ENCODE measurements around the gene RPUSD2.
"Not testable (repeated sequence)": the region's sequence is repeated elsewhere in the genome, so short reads cannot be mapped to it uniquely, and the experiment has no call there.

The RPUSD2 gene

DNA sequence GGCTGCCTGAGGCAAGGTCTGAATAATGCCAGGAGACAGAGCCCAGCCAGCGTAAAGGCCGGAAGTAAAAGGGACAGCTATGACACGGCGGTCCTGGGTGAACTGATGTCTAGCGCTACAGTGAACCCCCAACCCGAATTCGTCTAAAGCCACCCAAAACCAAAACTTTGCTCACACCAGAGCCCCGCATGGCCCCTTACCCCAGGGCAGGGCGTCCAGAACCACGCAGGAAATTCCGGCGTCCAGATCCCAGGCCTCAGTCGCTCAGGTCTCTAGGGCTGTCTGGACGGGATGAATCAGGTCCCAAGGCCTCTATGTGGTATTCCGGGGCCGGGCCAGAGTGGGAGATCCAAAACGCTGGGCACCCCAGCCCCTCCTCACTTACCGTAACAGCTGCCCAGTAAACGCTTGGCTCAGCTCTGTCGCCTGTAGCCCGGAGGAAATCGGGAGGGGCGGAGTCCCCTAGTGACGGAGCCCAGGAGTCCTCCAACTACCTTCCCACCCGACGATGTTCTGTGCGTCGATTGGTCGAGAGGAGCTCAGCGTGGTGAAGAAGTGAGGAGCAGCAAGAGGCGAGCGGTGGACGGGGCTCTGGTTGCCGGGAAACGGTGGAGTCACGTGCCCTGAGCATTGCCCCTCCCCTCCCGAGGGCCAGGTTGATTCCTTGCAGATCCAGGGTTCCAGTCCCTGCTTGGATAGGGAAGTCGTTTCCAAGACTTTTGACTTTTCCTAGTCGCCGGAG lies 4.3 kb upstream of the RPUSD2 start, which contains the start of gene CCDC32:
Gene CCDC32 (minus strand): TSS at position 452 of the 742 bp plus-strand sequence. CDS start 2,027 bp downstream, outside the sequence.
- H3K4me3 ChIP-seq (replicated peaks; ENCODE audit: low read depth, low read length), result peak within 1 kb of the TSS; percentile 95

GRCh38 chr15:40565333-40566238 lies 3.5 kb upstream of the RPUSD2 start:
- no peak for DNase-seq (ENCODE audit: extremely low read depth, low read depth)
- TF ChIP-seq, protein P1, sequence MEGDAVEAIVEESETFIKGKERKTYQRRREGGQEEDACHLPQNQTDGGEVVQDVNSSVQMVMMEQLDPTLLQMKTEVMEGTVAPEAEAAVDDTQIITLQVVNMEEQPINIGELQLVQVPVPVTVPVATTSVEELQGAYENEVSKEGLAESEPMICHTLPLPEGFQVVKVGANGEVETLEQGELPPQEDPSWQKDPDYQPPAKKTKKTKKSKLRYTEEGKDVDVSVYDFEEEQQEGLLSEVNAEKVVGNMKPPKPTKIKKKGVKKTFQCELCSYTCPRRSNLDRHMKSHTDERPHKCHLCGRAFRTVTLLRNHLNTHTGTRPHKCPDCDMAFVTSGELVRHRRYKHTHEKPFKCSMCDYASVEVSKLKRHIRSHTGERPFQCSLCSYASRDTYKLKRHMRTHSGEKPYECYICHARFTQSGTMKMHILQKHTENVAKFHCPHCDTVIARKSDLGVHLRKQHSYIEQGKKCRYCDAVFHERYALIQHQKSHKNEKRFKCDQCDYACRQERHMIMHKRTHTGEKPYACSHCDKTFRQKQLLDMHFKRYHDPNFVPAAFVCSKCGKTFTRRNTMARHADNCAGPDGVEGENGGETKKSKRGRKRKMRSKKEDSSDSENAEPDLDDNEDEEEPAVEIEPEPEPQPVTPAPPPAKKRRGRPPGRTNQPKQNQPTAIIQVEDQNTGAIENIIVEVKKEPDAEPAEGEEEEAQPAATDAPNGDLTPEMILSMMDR (IDR thresholded peaks at IDR 0.05; ENCODE audit: low read depth, low read length, missing control alignments), result no peak
- peak overlapping the region; percentile 95 for H3K4me3 ChIP-seq (replicated peaks; ENCODE audit: low read depth, low read length)

More for the DNA sequence above, 4.3 kb upstream of the RPUSD2 start, which contains the start of gene CCDC32:
- peak; percentile 97 for DNase-seq (ENCODE audit: extremely low read depth, low read depth)
- TF ChIP-seq, protein P1 (IDR thresholded peaks at IDR 0.05; ENCODE audit: low read depth, low read length, missing control alignments), result no peak

DNA sequence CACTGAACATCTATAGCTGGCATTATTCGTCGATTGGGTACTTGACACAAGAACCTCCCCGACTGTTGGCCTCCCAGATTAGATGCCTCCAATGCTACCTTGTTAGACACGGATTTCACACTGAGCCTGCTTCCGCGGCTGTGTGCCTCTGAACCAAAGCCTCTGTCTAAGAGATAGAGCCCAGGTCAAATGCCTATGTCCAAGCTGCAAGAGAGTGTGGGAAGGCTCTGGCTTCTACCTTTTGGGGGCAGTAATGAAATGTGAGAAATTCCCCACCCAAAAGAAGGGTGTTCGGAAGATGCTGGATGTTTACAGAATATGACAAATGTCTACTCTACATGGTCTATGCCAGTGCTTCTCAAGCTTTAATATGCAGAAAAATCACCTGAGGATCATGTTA lies 2.0 kb upstream of the RPUSD2 start:
- TF ChIP-seq, protein P1 (IDR thresholded peaks at IDR 0.05; ENCODE audit: low read depth, low read length, missing control alignments), result peak; percentile 12
- DNase-seq (ENCODE audit: extremely low read depth, low read depth), result no peak

GRCh38 chr15:40575113-40575512 lies 6.0 kb downstream of the RPUSD2 start:
- no peak overlapping the region for H3K4me3 ChIP-seq (replicated peaks; ENCODE audit: low read depth, low read length)
- TF ChIP-seq, protein P1 (IDR thresholded peaks at IDR 0.05; ENCODE audit: low read depth, low read length, missing control alignments), result no peak
- DNase-seq (ENCODE audit: extremely low read depth, low read depth), result no peak

More for the DNA sequence above, 2.0 kb upstream of the RPUSD2 start:
- H3K4me3 ChIP-seq (replicated peaks; ENCODE audit: low read depth, low read length), result no peak overlapping the region

DNA sequence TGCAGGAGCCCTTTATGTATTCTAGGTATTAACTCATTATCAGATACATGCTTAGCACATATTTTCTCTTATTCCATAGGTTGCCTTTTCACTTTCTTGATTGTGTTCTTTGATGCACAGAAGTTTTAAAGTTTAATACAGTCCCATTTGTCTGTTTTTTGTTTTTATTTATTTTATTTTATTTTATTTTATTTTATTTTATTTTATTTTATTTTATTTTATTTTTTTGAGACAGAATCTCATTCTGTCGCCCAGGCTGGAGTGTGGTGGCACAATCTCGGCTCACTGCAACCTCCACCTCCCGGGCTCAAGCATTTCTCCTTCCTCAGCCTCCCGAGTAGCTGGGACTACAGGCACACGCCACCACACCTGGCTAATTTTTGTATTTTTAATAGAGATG lies 7.8 kb downstream of the RPUSD2 start:
- H3K4me3 ChIP-seq (replicated peaks; ENCODE audit: low read depth, low read length); DNase-seq (ENCODE audit: extremely low read depth, low read depth): not testable (repeated sequence)

DNA sequence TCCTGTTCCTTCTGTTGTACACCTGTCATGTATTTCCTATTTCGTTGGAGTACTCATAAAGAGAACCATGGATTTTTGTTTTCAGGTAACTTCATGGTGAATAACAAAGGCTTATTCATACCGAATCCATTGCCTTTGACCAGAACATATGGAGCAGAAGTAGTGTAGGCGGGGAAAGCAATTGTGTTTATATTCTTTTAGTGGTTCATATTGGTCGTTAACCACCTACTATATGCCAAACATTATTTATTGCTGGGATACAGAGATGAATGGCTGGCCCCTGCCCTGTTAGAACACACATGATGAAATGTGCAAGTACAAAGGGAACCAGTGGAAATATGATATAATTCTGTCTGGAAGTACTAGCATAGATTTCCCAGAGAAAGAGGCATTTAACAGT lies 9.8 kb downstream of the RPUSD2 start:
- no peak for DNase-seq (ENCODE audit: extremely low read depth, low read depth)
- no peak overlapping the region for H3K4me3 ChIP-seq (replicated peaks; ENCODE audit: low read depth, low read length)
- TF ChIP-seq, protein P1 (IDR thresholded peaks at IDR 0.05; ENCODE audit: low read depth, low read length, missing control alignments), result no peak

DNA sequence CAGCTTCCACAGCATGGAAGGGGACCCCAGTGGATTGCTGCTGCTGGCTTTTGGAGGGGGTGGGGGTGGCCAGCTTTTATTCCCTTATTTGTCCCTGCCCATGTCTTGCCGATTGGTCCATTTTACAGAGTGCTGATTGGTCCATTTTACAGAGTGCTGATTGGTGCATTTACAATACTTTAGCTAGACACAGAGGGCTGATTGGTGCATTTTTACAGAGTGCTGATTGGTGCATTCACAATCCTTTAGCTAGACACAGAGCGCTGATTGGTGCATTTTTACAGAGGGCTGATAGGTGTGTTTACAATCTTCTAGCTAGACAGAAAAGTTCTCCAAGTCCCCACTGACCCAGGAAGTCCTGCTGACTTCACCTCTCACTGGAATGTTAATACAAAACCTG lies 12.7 kb downstream of the RPUSD2 start:
- DNase-seq (ENCODE audit: extremely low read depth, low read depth), result not testable (repeated sequence)

More for the DNA sequence above, 12.7 kb downstream of the RPUSD2 start:
- not testable (repeated sequence) for H3K4me3 ChIP-seq (replicated peaks; ENCODE audit: low read depth, low read length)

Measured in HFF-Myc (cell line).